ENCODE measurements around the gene ERCC2. TPM values are rescaled to one million over a fixed set of nuclear protein-coding genes. Genes with fewer than 3 reads are reported as not detected.

Gene ERCC2
- total and polyA plus RNA-seq, 2 of the 8 experiments (the other 6 are each of a cell fraction or from before 2014, with no cell fraction given): 107 to 117 TPM

- no peak for TF ChIP-seq TBP (IDR thresholded peaks at IDR 0.05; ENCODE audit: low read depth, low read length)
- TF ChIP-seq NANOG (IDR thresholded peaks at IDR 0.05; ENCODE audit: insufficient read depth, low read depth, low read length, poor library complexity, severe bottlenecking): no peak
- TF ChIP-seq FOSL1 (IDR thresholded peaks at IDR 0.05; ENCODE audit: insufficient read depth, low read depth, low read length): no peak
Measured at GRCh38 chr19:45324349-45324907, 45.9 kb downstream of the ERCC2 start (continued).
